Measurements from ENCODE around the gene AKIRIN2. TPM values are rescaled to one million over a fixed set of nuclear protein-coding genes. Genes with fewer than 3 reads are reported as not detected.

AKIRIN2 gene
- total RNA-seq, 2 experiments from 2014 or later: 91.0 to 92.5 TPM

DNA sequence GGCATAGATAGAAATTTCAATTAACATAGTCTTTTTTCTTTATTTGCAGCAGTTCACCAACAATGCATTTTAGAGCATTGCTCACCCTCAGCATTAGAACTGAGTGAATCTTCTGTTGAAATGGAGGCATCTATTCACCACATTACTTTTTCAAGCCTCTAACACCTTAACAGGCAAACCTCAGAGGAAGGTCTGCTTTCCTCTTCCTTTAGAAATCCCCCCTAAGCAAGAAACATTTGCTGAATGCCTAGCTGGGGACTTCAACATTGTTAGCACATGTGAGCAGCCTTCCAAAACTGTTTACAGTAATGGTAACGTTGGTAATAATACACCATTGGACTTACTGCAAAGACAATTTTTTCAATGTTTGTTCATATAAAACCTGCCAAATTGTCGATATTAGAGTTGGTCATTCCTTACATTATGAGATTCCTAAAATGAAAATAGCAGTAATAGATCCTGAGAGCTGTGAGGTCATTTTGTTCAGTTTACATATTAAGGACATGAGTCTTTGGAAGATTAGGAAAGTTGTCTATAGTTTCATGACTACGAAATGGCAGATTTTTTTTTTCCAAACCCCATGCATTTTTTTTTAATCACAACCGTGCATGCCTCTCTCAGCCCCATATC is 20.6 kb upstream of the AKIRIN2 start:
- Mint-ChIP-seq H3K36me3 (ENCODE audit: low read depth) (no peaks in the 10 kb centered on the region), H3K27ac (no peak overlapping the region), H3K27me3 (no peaks in the 10 kb centered on the region), H3K4me3 (no peak overlapping the region), H3K9me3 (no peaks in the 10 kb centered on the region), H3K4me1 (ENCODE audit: low read depth) (peaks cover 11% of the 10 kb centered on the region)
- intact Hi-C loops (cut with DNase I, micrococcal nuclease): no loop called here
- TF ChIP-seq, protein P1, sequence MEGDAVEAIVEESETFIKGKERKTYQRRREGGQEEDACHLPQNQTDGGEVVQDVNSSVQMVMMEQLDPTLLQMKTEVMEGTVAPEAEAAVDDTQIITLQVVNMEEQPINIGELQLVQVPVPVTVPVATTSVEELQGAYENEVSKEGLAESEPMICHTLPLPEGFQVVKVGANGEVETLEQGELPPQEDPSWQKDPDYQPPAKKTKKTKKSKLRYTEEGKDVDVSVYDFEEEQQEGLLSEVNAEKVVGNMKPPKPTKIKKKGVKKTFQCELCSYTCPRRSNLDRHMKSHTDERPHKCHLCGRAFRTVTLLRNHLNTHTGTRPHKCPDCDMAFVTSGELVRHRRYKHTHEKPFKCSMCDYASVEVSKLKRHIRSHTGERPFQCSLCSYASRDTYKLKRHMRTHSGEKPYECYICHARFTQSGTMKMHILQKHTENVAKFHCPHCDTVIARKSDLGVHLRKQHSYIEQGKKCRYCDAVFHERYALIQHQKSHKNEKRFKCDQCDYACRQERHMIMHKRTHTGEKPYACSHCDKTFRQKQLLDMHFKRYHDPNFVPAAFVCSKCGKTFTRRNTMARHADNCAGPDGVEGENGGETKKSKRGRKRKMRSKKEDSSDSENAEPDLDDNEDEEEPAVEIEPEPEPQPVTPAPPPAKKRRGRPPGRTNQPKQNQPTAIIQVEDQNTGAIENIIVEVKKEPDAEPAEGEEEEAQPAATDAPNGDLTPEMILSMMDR (IDR thresholded peaks at IDR 0.05): no peak
- Histone ChIP-seq H3K4me1 (ENCODE audit: insufficient read depth, low read length) (peaks cover 30% of the 10 kb centered on the region), H3K27ac (ENCODE audit: low read depth in 1 of 2, low read length in 2 of 2) (no peak overlapping the region), H3K27me3 (ENCODE audit: control insufficient read depth in 1 of 2, insufficient read depth in 2 of 2, low read length in 2 of 2) (no peaks in the 10 kb centered on the region), H3K4me3 (ENCODE audit: low read length) (no peak overlapping the region), H3K36me3 (ENCODE audit: insufficient read depth, low read length) (no peaks in the 10 kb centered on the region), H3K9me3 (ENCODE audit: control insufficient read depth in 1 of 2, insufficient read depth in 1 of 2, low read length in 2 of 2) (no peaks in the 10 kb centered on the region)
- DNase-seq: no peak
- CTCF ChIA-PET: no interaction called here
- POLR2A ChIA-PET: no interaction called here
- no peak for ATAC-seq (ENCODE audit: poor library complexity)

GRCh38 chr6:87721311-87721710 is 19.3 kb upstream of the AKIRIN2 start:
- intact Hi-C loops (cut with DNase I, micrococcal nuclease): no loop called here
- ChIA-PET POLR2A (no interaction called here), CTCF (interaction anchor here (0.7 kb wide), 1 partner anchor 17 kb away, joined by 4 read pairs; no protein-coding TSS in a partner anchor)
- Histone ChIP-seq H3K27ac (ENCODE audit: low read depth in 1 of 2, low read length in 2 of 2) (no peak overlapping the region), H3K27me3 (ENCODE audit: control insufficient read depth in 1 of 2, insufficient read depth in 2 of 2, low read length in 2 of 2) (no peaks in the 10 kb centered on the region), H3K9me3 (ENCODE audit: control insufficient read depth in 1 of 2, insufficient read depth in 1 of 2, low read length in 2 of 2) (no peaks in the 10 kb centered on the region), H3K4me1 (ENCODE audit: insufficient read depth, low read length) (peaks cover 30% of the 10 kb centered on the region), H3K36me3 (ENCODE audit: insufficient read depth, low read length) (no peaks in the 10 kb centered on the region), H3K4me3 (ENCODE audit: low read length) (no peak overlapping the region)
- ATAC-seq (ENCODE audit: poor library complexity): no peak
- Mint-ChIP-seq H3K4me1 (ENCODE audit: low read depth) (peaks cover 11% of the 10 kb centered on the region), H3K27ac (no peak overlapping the region), H3K27me3 (no peaks in the 10 kb centered on the region), H3K9me3 (no peaks in the 10 kb centered on the region), H3K36me3 (ENCODE audit: low read depth) (no peaks in the 10 kb centered on the region), H3K4me3 (no peak overlapping the region)
- TF ChIP-seq, protein P1 (IDR thresholded peaks at IDR 0.05): no peak
- no peak for DNase-seq

GRCh38 chr6:87718662-87719433 is 16.8 kb upstream of the AKIRIN2 start:
- Histone ChIP-seq H3K4me1 (ENCODE audit: insufficient read depth, low read length) (peaks cover 19% of the 10 kb centered on the region), H3K9me3 (ENCODE audit: control insufficient read depth in 1 of 2, insufficient read depth in 1 of 2, low read length in 2 of 2) (no peaks in the 10 kb centered on the region), H3K27ac (ENCODE audit: low read depth in 1 of 2, low read length in 2 of 2) (peak overlapping the region in 1 of 2 donors; percentile 58), H3K36me3 (ENCODE audit: insufficient read depth, low read length) (no peaks in the 10 kb centered on the region), H3K27me3 (ENCODE audit: control insufficient read depth in 1 of 2, insufficient read depth in 2 of 2, low read length in 2 of 2) (no peaks in the 10 kb centered on the region), H3K4me3 (ENCODE audit: low read length) (no peak overlapping the region)
- intact Hi-C loops (cut with DNase I, micrococcal nuclease): no loop called here
- Mint-ChIP-seq H3K27ac (no peak overlapping the region), H3K4me3 (no peak overlapping the region), H3K27me3 (no peaks in the 10 kb centered on the region), H3K4me1 (ENCODE audit: low read depth) (no peaks in the 10 kb centered on the region), H3K36me3 (ENCODE audit: low read depth) (no peaks in the 10 kb centered on the region), H3K9me3 (no peaks in the 10 kb centered on the region)
- peak in 3 of 14 experiments; percentile 61 to 72 (median 63) for DNase-seq
- CTCF ChIA-PET: no interaction called here
- ATAC-seq (ENCODE audit: poor library complexity): no peak
- POLR2A ChIA-PET: interaction anchor here (1.6 to 3.3 kb wide), 2 partner anchors 13 to 17 kb away, joined by 5 to 9 read pairs; partner anchors contain the start of gene AKIRIN2
- TF ChIP-seq, protein P1 (IDR thresholded peaks at IDR 0.05): no peak
